ENCODE data around the gene CERS2.
A peak's percentile ranks its signal among the peaks of the same experiment; 100 is the strongest.

Gene CERS2

GRCh38 chr1:150985179-150985825 is 10.7 kb upstream of the CERS2 start:
- H3K4me3 ChIP-seq (ENCODE audit: low read depth, low read length), result no peak overlapping the region
- no peak for DNase-seq (ENCODE audit: low read depth)
- TF ChIP-seq CTCF (conservative IDR thresholded peaks at IDR 0.05; ENCODE audit: low read depth, low read length), result no peak

- TF ChIP-seq CTCF (conservative IDR thresholded peaks at IDR 0.05; ENCODE audit: low read depth, low read length), result no peak
- peak; percentile 41 for DNase-seq (ENCODE audit: low read depth)
- H3K4me3 ChIP-seq (ENCODE audit: low read depth, low read length), result no peak within 1 kb of the TSS
These were observed 7.4 kb upstream of the CERS2 start, which contains the start of gene ANXA9 for GRCh38 chr1:150981805-150982712. ANXA9 (plus strand) TSS chr1:150982292; CDS start chr1:150983106, 814 bp downstream.

- TF ChIP-seq CTCF (conservative IDR thresholded peaks at IDR 0.05; ENCODE audit: low read depth, low read length), result no peak
- no peak overlapping the region for H3K4me3 ChIP-seq (ENCODE audit: low read depth, low read length)
- DNase-seq (ENCODE audit: low read depth), result no peak
These were observed 6.7 kb upstream of the CERS2 start for GRCh38 chr1:150981177-150981804.

GRCh38 chr1:150979092-150980056 is 4.7 kb upstream of the CERS2 start:
- peak; percentile 91 for DNase-seq (ENCODE audit: low read depth)
- peak; percentile 100 for TF ChIP-seq CTCF (conservative IDR thresholded peaks at IDR 0.05; ENCODE audit: low read depth, low read length)
- H3K4me3 ChIP-seq (ENCODE audit: low read depth, low read length), result peak overlapping the region; percentile 45

GRCh38 chr1:150976879-150977694 is 2.5 kb upstream of the CERS2 start:
- no peak for DNase-seq (ENCODE audit: low read depth)
- TF ChIP-seq CTCF (conservative IDR thresholded peaks at IDR 0.05; ENCODE audit: low read depth, low read length), result no peak
- no peak overlapping the region for H3K4me3 ChIP-seq (ENCODE audit: low read depth, low read length)

Measured in choroid plexus epithelial cell (primary cell).